HEK293 (cell line): ENCODE measurements around the gene ZNF652.

ENCODE experiments used
- CTCF ChIA-PET: fragments of 350-600 bp; formaldehyde crosslinking; extraction: SDS; loops from one replicate; lab custom pipeline; 2021; ENCODE audit warnings: antibody characterized with exemption; lab: Yijun Ruan, JAX
- POLR2A ChIA-PET: fragments of 300-600 bp; formaldehyde crosslinking; extraction: SDS; loops from one replicate; lab custom pipeline; 2020; ENCODE audit warnings: antibody characterized with exemption, inconsistent platforms; lab: Yijun Ruan, JAX
- H3K27ac ChIP-seq: fragments of 200-500 bp; sonication (Bioruptor generic); 2 replicates; pipeline ENCODE4 v1.5.1; 2014; ENCODE audit warnings: low read depth, low read length, control low read depth, inconsistent platforms; ENCODE audit errors: extremely low read depth
- H3K36me3 ChIP-seq, 2 experiments: fragments of 200-500 bp in 1 of 2; sonication (Bioruptor generic) in 1 of 2; 1 replicate in 1 of 2; 2 replicates in 1 of 2; pipeline ENCODE4 v1.5.1; 2014 to 2017; ENCODE audit warnings: inconsistent platforms in 2 of 2, low read length in 2 of 2; ENCODE audit not compliant: control insufficient read depth in 2 of 2, insufficient read depth in 1 of 2
- H3K4me1 ChIP-seq: fragments of 200-500 bp; sonication (Bioruptor generic); 2 replicates; pipeline ENCODE4 v1.5.1; 2014; ENCODE audit warnings: mild to moderate bottlenecking, low read length, inconsistent platforms; ENCODE audit not compliant: control insufficient read depth, insufficient read depth
- H3K4me3 ChIP-seq: 2 replicates; pipeline ENCODE4 v1.5.1; 2011; ENCODE audit warnings: low read depth, mild to moderate bottlenecking, control low read depth, low read length, moderate library complexity
- H3K9me3 ChIP-seq: fragments of 200-500 bp; sonication (Bioruptor generic); 2 replicates; pipeline ENCODE4 v1.5.1; 2014; ENCODE audit warnings: low read depth, low read length, inconsistent platforms; ENCODE audit not compliant: control insufficient read depth, insufficient read depth
- ATF2 ChIP-seq: fragments of 450-650 bp; formaldehyde crosslinking; IDR thresholded peaks from 2 replicates; pipeline ENCODE4 v1.5.1; 2016; ENCODE audit warnings: missing biosample characterization, missing genetic modification characterization, low read depth
- BCL11B ChIP-seq: fragments of 450-650 bp; formaldehyde crosslinking; IDR thresholded peaks from 2 replicates; pipeline ENCODE4 v1.5.1; 2016; ENCODE audit warnings: low read depth, missing biosample characterization, missing genetic modification characterization
- CTCF ChIP-seq: fragments of 450-650 bp; formaldehyde crosslinking; IDR thresholded peaks from 2 replicates; pipeline ENCODE4 v1.5.1; 2016; ENCODE audit warnings: missing biosample characterization, missing genetic modification characterization
- KLF17 ChIP-seq: fragments of 450-650 bp; formaldehyde crosslinking; IDR thresholded peaks from 2 replicates; pipeline ENCODE4 v1.5.1; 2016; ENCODE audit warnings: missing biosample characterization, missing genetic modification characterization
- KLF8 ChIP-seq: fragments of 450-650 bp; formaldehyde crosslinking; IDR thresholded peaks from 2 replicates; pipeline ENCODE4 v1.5.1; 2016; ENCODE audit warnings: missing biosample characterization, missing genetic modification characterization
- SP2 ChIP-seq: fragments of 450-650 bp; formaldehyde crosslinking; IDR thresholded peaks from 2 replicates; pipeline ENCODE4 v1.5.1; 2016; ENCODE audit warnings: missing biosample characterization, missing genetic modification characterization
- SP3 ChIP-seq: fragments of 450-650 bp; formaldehyde crosslinking; IDR thresholded peaks from 2 replicates; pipeline ENCODE4 v1.5.1; 2016; ENCODE audit warnings: missing biosample characterization, missing genetic modification characterization
- YY1 ChIP-seq: fragments of 450-650 bp; formaldehyde crosslinking; IDR thresholded peaks from 2 replicates; pipeline ENCODE4 v1.5.1; 2018; ENCODE audit warnings: missing biosample characterization, missing genetic modification characterization
- ZBTB17 ChIP-seq: fragments of 450-650 bp; formaldehyde crosslinking; IDR thresholded peaks from 2 replicates; pipeline ENCODE4 v1.5.1; 2016; ENCODE audit warnings: missing biosample characterization, missing genetic modification characterization
- ZBTB8A ChIP-seq: fragments of 450-650 bp; formaldehyde crosslinking; IDR thresholded peaks from 2 replicates; pipeline ENCODE4 v1.5.1; 2016; ENCODE audit warnings: missing biosample characterization, missing genetic modification characterization
- ZNF292 ChIP-seq: fragments of 450-650 bp; formaldehyde crosslinking; IDR thresholded peaks from 2 replicates; pipeline ENCODE4 v1.5.1; 2016; ENCODE audit warnings: low read depth, missing biosample characterization, missing genetic modification characterization, borderline replicate concordance
- ZNF362 ChIP-seq: fragments of 450-650 bp; formaldehyde crosslinking; IDR thresholded peaks from 2 replicates; pipeline ENCODE4 v1.5.1; 2016; ENCODE audit warnings: missing biosample characterization, missing genetic modification characterization
- ZNF394 ChIP-seq: fragments of 450-650 bp; formaldehyde crosslinking; IDR thresholded peaks from 2 replicates; pipeline ENCODE4 v1.5.1; 2016; ENCODE audit warnings: missing biosample characterization, missing genetic modification characterization, mild to moderate bottlenecking, moderate library complexity, borderline replicate concordance
- ZNF423 ChIP-seq: fragments of 450-650 bp; formaldehyde crosslinking; IDR thresholded peaks from 2 replicates; pipeline ENCODE4 v1.5.1; 2016; ENCODE audit warnings: missing biosample characterization, missing genetic modification characterization
- ZNF501 ChIP-seq: fragments of 450-650 bp; formaldehyde crosslinking; IDR thresholded peaks from 2 replicates; pipeline ENCODE4 v1.5.1; 2016; ENCODE audit warnings: missing biosample characterization, missing genetic modification characterization
- ZNF521 ChIP-seq: fragments of 450-650 bp; formaldehyde crosslinking; IDR thresholded peaks from 2 replicates; pipeline ENCODE4 v1.5.1; 2017; ENCODE audit warnings: missing biosample characterization, mild to moderate bottlenecking, missing genetic modification characterization
- ZNF571 ChIP-seq: fragments of 450-650 bp; formaldehyde crosslinking; IDR thresholded peaks from 2 replicates; pipeline ENCODE4 v1.5.0; 2017; ENCODE audit warnings: missing biosample characterization, missing genetic modification characterization
- ZNF596 ChIP-seq: fragments of 450-650 bp; IDR thresholded peaks from 2 replicates; pipeline ENCODE4 v1.5.0; 2018; ENCODE audit warnings: missing biosample characterization, mild to moderate bottlenecking, missing genetic modification characterization, moderate library complexity
- ZNF600 ChIP-seq: fragments of 450-650 bp; formaldehyde crosslinking; IDR thresholded peaks from 2 replicates; pipeline ENCODE4 v1.5.1; 2016; ENCODE audit warnings: missing biosample characterization, missing genetic modification characterization
- ZNF621 ChIP-seq: fragments of 450-650 bp; formaldehyde crosslinking; IDR thresholded peaks from 2 replicates; pipeline ENCODE4 v1.5.1; 2017; ENCODE audit warnings: missing biosample characterization, missing genetic modification characterization
- ZNF664 ChIP-seq: fragments of 450-650 bp; formaldehyde crosslinking; IDR thresholded peaks from 2 replicates; pipeline ENCODE4 v1.5.1; 2016; ENCODE audit warnings: missing biosample characterization, missing genetic modification characterization
- ZNF707 ChIP-seq: fragments of 450-650 bp; formaldehyde crosslinking; IDR thresholded peaks from 2 replicates; pipeline ENCODE4 v1.5.1; 2016; ENCODE audit warnings: missing biosample characterization, missing genetic modification characterization
- ZNF843 ChIP-seq: fragments of 450-650 bp; formaldehyde crosslinking; IDR thresholded peaks from 2 replicates; pipeline ENCODE4 v1.5.1; 2016; ENCODE audit warnings: missing biosample characterization, missing genetic modification characterization
- ZSCAN30 ChIP-seq: fragments of 450-650 bp; IDR thresholded peaks from 2 replicates; pipeline ENCODE4 v1.5.1; 2018; ENCODE audit warnings: missing biosample characterization, mild to moderate bottlenecking, missing genetic modification characterization, moderate library complexity

ZNF652 gene

GRCh38 chr17:49337884-49338283, 24.2 kb downstream of the ZNF652 start (continued):
- TF ChIP-seq ATF2 (tag by site-specific recombination): no peak
- TF ChIP-seq ZBTB17 (tag by site-specific recombination): peak; percentile 50; the same call in 1 of the 2 replicates
- peak; percentile 56; the same call in 1 of the 2 replicates for TF ChIP-seq ZNF600 (tag by site-specific recombination)
- TF ChIP-seq ZSCAN30: no peak

- H3K36me3 ChIP-seq: no peaks in the 10 kb centered on the region
- CTCF ChIA-PET: interaction anchor here (0.6 to 2.1 kb wide), 5 partner anchors 17 to 72 kb away, joined by 3 to 8 read pairs (median 4); no protein-coding TSS in a partner anchor
- no peak for TF ChIP-seq ZNF394 (tag by site-specific recombination)
- TF ChIP-seq KLF8: no peak
- TF ChIP-seq ZNF501 (tag by site-specific recombination): no peak
- no peak for TF ChIP-seq CTCF (tag by site-specific recombination)
- TF ChIP-seq ZNF521 (tag by site-specific recombination): no peak
- TF ChIP-seq KLF17: no peak
- no peak for TF ChIP-seq ZNF664 (tag by site-specific recombination)
- no peak for TF ChIP-seq SP3
- no peak for TF ChIP-seq ZNF423 (tag by site-specific recombination)
- no peak for TF ChIP-seq YY1
- TF ChIP-seq ZNF571: no peak
- TF ChIP-seq ZNF292 (tag by site-specific recombination): no peak
- no peak for TF ChIP-seq ZNF843 (tag by site-specific recombination)
- no peak for TF ChIP-seq ZNF596 (tag by site-specific recombination)
- TF ChIP-seq ZNF621 (tag by site-specific recombination): no peak
- TF ChIP-seq ZNF707 (tag by site-specific recombination): no peak
- no peak overlapping the region for H3K4me3 ChIP-seq
- H3K9me3 ChIP-seq: no peaks in the 10 kb centered on the region
- H3K27ac ChIP-seq: no peak overlapping the region
- H3K4me1 ChIP-seq: peaks cover 20% of the 10 kb centered on the region
- POLR2A ChIA-PET: no interaction called here
Measured at GRCh38 chr17:49334744-49335512, 27.1 kb downstream of the ZNF652 start.

- Histone ChIP-seq H3K36me3 (no peaks in the 10 kb centered on the region), H3K4me3 (no peak overlapping the region), H3K4me1 (peaks cover 18% of the 10 kb centered on the region), H3K27ac (no peak overlapping the region), H3K9me3 (no peaks in the 10 kb centered on the region)
- TF ChIP-seq ZBTB8A (tag by site-specific recombination): peak; percentile 32
- TF ChIP-seq BCL11B: no peak
- no peak for TF ChIP-seq SP2 (tag by site-specific recombination)
- peak; percentile 16; the same call in 1 of the 2 replicates for TF ChIP-seq ZNF362 (tag by site-specific recombination)
- ChIA-PET CTCF (interaction anchor here (2.1 kb wide), 1 partner anchor 35 kb away, joined by 7 read pairs; no protein-coding TSS in a partner anchor), POLR2A (no interaction called here)
Measured at GRCh38 chr17:49333804-49334203, 28.2 kb downstream of the ZNF652 start.
